HEK293 (cell line): ENCODE measurements around the gene MAP3K4.

Experiments used
- CTCF ChIA-PET: fragments of 350-600 bp; formaldehyde crosslinking; extraction: SDS; loops from one replicate; lab custom pipeline; 2021; ENCODE audit warnings: antibody characterized with exemption; lab: Yijun Ruan, JAX
- POLR2A ChIA-PET: fragments of 300-600 bp; formaldehyde crosslinking; extraction: SDS; loops from one replicate; lab custom pipeline; 2020; ENCODE audit warnings: antibody characterized with exemption, inconsistent platforms; lab: Yijun Ruan, JAX
- H3K27ac ChIP-seq: fragments of 200-500 bp; sonication (Bioruptor generic); 2 replicates; pipeline ENCODE4 v1.5.1; 2014; ENCODE audit warnings: low read depth, low read length, control low read depth, inconsistent platforms; ENCODE audit errors: extremely low read depth
- H3K36me3 ChIP-seq, 2 experiments: fragments of 200-500 bp in 1 of 2; sonication (Bioruptor generic) in 1 of 2; 1 replicate in 1 of 2; 2 replicates in 1 of 2; pipeline ENCODE4 v1.5.1; 2014 to 2017; ENCODE audit warnings: inconsistent platforms in 2 of 2, low read length in 2 of 2; ENCODE audit not compliant: control insufficient read depth in 2 of 2, insufficient read depth in 1 of 2
- H3K4me1 ChIP-seq: fragments of 200-500 bp; sonication (Bioruptor generic); 2 replicates; pipeline ENCODE4 v1.5.1; 2014; ENCODE audit warnings: mild to moderate bottlenecking, low read length, inconsistent platforms; ENCODE audit not compliant: control insufficient read depth, insufficient read depth
- H3K4me3 ChIP-seq: 2 replicates; pipeline ENCODE4 v1.5.1; 2011; ENCODE audit warnings: low read depth, mild to moderate bottlenecking, control low read depth, low read length, moderate library complexity
- H3K9me3 ChIP-seq: fragments of 200-500 bp; sonication (Bioruptor generic); 2 replicates; pipeline ENCODE4 v1.5.1; 2014; ENCODE audit warnings: low read depth, low read length, inconsistent platforms; ENCODE audit not compliant: control insufficient read depth, insufficient read depth
- BCL11A ChIP-seq: fragments of 450-650 bp; formaldehyde crosslinking; IDR thresholded peaks from 2 replicates; pipeline ENCODE4 v1.5.1; 2016; ENCODE audit warnings: low read depth, missing biosample characterization, missing genetic modification characterization
- GLI2 ChIP-seq: fragments of 450-650 bp; formaldehyde crosslinking; IDR thresholded peaks from 2 replicates; pipeline ENCODE4; 2017; ENCODE audit warnings: missing biosample characterization, missing genetic modification characterization, low read depth, borderline replicate concordance
- KLF10 ChIP-seq: fragments of 450-650 bp; IDR thresholded peaks from 2 replicates; pipeline ENCODE4 v1.5.1; 2018; ENCODE audit warnings: missing biosample characterization, mild to moderate bottlenecking, missing genetic modification characterization
- MEIS1 ChIP-seq: sonication (generic); formaldehyde crosslinking; IDR thresholded peaks from 2 replicates; pipeline ENCODE4 v1.8.1; 2022; ENCODE audit warnings: missing genetic modification reagents, mild to moderate bottlenecking, borderline replicate concordance
- OSR2 ChIP-seq: fragments of 450-650 bp; formaldehyde crosslinking; IDR thresholded peaks from 2 replicates; pipeline ENCODE4 v1.5.1; 2016; ENCODE audit warnings: missing biosample characterization, missing genetic modification characterization
- PRDM6 ChIP-seq: fragments of 450-650 bp; formaldehyde crosslinking; IDR thresholded peaks from 2 replicates; pipeline ENCODE4 v1.5.1; 2017; ENCODE audit warnings: missing biosample characterization, missing genetic modification characterization
- ZBTB1 ChIP-seq: fragments of 450-650 bp; formaldehyde crosslinking; IDR thresholded peaks from 2 replicates; pipeline ENCODE4 v1.5.1; 2016; ENCODE audit warnings: missing biosample characterization, missing genetic modification characterization
- ZNF10 ChIP-seq: fragments of 450-650 bp; formaldehyde crosslinking; IDR thresholded peaks from 2 replicates; pipeline ENCODE4 v1.5.1; 2017; ENCODE audit warnings: missing biosample characterization, missing genetic modification characterization
- ZNF175 ChIP-seq: fragments of 450-650 bp; formaldehyde crosslinking; IDR thresholded peaks from 2 replicates; pipeline ENCODE4 v1.5.1; 2016; ENCODE audit warnings: missing biosample characterization, missing genetic modification characterization
- ZNF37A ChIP-seq: fragments of 450-650 bp; IDR thresholded peaks from 2 replicates; pipeline ENCODE4 v1.5.1; 2018; ENCODE audit warnings: missing biosample characterization, missing genetic modification characterization
- ZNF48 ChIP-seq: fragments of 450-650 bp; formaldehyde crosslinking; IDR thresholded peaks from 2 replicates; pipeline ENCODE4 v1.5.1; 2016; ENCODE audit warnings: missing biosample characterization, missing genetic modification characterization
- ZNF488 ChIP-seq: fragments of 450-650 bp; formaldehyde crosslinking; IDR thresholded peaks from 2 replicates; pipeline ENCODE4 v1.5.1; 2016; ENCODE audit warnings: missing biosample characterization, missing genetic modification characterization
- ZNF530 ChIP-seq: fragments of 450-650 bp; formaldehyde crosslinking; IDR thresholded peaks from 2 replicates; pipeline ENCODE4 v1.5.1; 2016; ENCODE audit warnings: low read depth, missing biosample characterization, missing genetic modification characterization
- ZNF548 ChIP-seq: fragments of 450-650 bp; formaldehyde crosslinking; IDR thresholded peaks from 2 replicates; pipeline ENCODE4 v1.5.1; 2016; ENCODE audit warnings: missing biosample characterization, missing genetic modification characterization
- ZNF629 ChIP-seq: fragments of 450-650 bp; formaldehyde crosslinking; IDR thresholded peaks from 2 replicates; pipeline ENCODE4 v1.5.1; 2017; ENCODE audit warnings: missing biosample characterization, missing genetic modification characterization
- ZNF701 ChIP-seq: fragments of 450-650 bp; formaldehyde crosslinking; IDR thresholded peaks from 2 replicates; pipeline ENCODE4 v1.5.1; 2016; ENCODE audit warnings: missing biosample characterization, missing genetic modification characterization
- ZNF707 ChIP-seq: fragments of 450-650 bp; formaldehyde crosslinking; IDR thresholded peaks from 2 replicates; pipeline ENCODE4 v1.5.1; 2016; ENCODE audit warnings: missing biosample characterization, missing genetic modification characterization
- ZNF76 ChIP-seq: fragments of 450-650 bp; formaldehyde crosslinking; IDR thresholded peaks from 2 replicates; pipeline ENCODE4; 2016; ENCODE audit warnings: low read depth, missing biosample characterization, missing genetic modification characterization, borderline replicate concordance
- ZNF768 ChIP-seq: fragments of 450-650 bp; formaldehyde crosslinking; IDR thresholded peaks from 2 replicates; pipeline ENCODE4 v1.5.1; 2018; ENCODE audit warnings: missing biosample characterization, mild to moderate bottlenecking, missing genetic modification characterization
- TF ChIP-seq, protein P1 (sequence below): fragments of 450-650 bp; formaldehyde crosslinking; IDR thresholded peaks from 2 replicates; pipeline ENCODE4 v1.5.0; 2017; ENCODE audit warnings: missing biosample characterization, missing genetic modification characterization, borderline replicate concordance
- TF ChIP-seq, protein P2 (sequence below): fragments of 450-650 bp; formaldehyde crosslinking; IDR thresholded peaks from 2 replicates; pipeline ENCODE4 v1.5.1; 2016; ENCODE audit warnings: missing biosample characterization, missing genetic modification characterization, low read depth
- TF ChIP-seq, protein P3 (sequence below): fragments of 450-650 bp; formaldehyde crosslinking; IDR thresholded peaks from 2 replicates; pipeline ENCODE4 v1.5.1; 2016; ENCODE audit warnings: missing biosample characterization, missing genetic modification characterization
- TF ChIP-seq, protein P4 (sequence below): fragments of 450-650 bp; formaldehyde crosslinking; IDR thresholded peaks from 2 replicates; pipeline ENCODE4 v1.5.1; 2016; ENCODE audit warnings: missing biosample characterization, missing genetic modification characterization

MAP3K4 gene

GRCh38 chr6:161103475-161103874, 111.9 kb downstream of the MAP3K4 start:
- no peak overlapping the region for H3K4me3 ChIP-seq
- TF ChIP-seq ZNF48 (no peak), ZNF530 (no peak), ZBTB1 (tag by site-specific recombination) (no peak), KLF10 (tag by site-specific recombination) (no peak), ZNF768 (no peak), MEIS1 (CRISPR knock-in tag) (no peak), ZNF629 (no peak), ZNF76 (tag by site-specific recombination) (no peak), ZNF10 (tag by site-specific recombination) (no peak), ZNF37A (tag by site-specific recombination) (no peak), OSR2 (no peak)
- TF ChIP-seq, protein P1, sequence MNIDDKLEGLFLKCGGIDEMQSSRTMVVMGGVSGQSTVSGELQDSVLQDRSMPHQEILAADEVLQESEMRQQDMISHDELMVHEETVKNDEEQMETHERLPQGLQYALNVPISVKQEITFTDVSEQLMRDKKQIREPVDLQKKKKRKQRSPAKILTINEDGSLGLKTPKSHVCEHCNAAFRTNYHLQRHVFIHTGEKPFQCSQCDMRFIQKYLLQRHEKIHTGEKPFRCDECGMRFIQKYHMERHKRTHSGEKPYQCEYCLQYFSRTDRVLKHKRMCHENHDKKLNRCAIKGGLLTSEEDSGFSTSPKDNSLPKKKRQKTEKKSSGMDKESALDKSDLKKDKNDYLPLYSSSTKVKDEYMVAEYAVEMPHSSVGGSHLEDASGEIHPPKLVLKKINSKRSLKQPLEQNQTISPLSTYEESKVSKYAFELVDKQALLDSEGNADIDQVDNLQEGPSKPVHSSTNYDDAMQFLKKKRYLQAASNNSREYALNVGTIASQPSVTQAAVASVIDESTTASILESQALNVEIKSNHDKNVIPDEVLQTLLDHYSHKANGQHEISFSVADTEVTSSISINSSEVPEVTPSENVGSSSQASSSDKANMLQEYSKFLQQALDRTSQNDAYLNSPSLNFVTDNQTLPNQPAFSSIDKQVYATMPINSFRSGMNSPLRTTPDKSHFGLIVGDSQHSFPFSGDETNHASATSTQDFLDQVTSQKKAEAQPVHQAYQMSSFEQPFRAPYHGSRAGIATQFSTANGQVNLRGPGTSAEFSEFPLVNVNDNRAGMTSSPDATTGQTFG, result no peak
- TF ChIP-seq, protein P2, sequence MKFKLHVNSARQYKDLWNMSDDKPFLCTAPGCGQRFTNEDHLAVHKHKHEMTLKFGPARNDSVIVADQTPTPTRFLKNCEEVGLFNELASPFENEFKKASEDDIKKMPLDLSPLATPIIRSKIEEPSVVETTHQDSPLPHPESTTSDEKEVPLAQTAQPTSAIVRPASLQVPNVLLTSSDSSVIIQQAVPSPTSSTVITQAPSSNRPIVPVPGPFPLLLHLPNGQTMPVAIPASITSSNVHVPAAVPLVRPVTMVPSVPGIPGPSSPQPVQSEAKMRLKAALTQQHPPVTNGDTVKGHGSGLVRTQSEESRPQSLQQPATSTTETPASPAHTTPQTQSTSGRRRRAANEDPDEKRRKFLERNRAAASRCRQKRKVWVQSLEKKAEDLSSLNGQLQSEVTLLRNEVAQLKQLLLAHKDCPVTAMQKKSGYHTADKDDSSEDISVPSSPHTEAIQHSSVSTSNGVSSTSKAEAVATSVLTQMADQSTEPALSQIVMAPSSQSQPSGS, result no peak
- TF ChIP-seq, protein P3, sequence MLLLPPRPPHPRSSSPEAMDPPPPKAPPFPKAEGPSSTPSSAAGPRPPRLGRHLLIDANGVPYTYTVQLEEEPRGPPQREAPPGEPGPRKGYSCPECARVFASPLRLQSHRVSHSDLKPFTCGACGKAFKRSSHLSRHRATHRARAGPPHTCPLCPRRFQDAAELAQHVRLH, result no peak
- TF ChIP-seq, all 188 proteins: peak for 0
- ChIA-PET POLR2A (no interaction called here), CTCF (interaction anchor here (0.8 to 3.7 kb wide), 3 partner anchors 173 to 1207 kb away, joined by 5 to 31 read pairs (median 10); no protein-coding TSS in a partner anchor)
- H3K36me3 ChIP-seq, result peaks cover 21 to 70% of the 10 kb centered on the region in 2 experiments
- no peaks in the 10 kb centered on the region for H3K9me3 ChIP-seq
- no peak overlapping the region for H3K27ac ChIP-seq
- H3K4me1 ChIP-seq, result no peaks in the 10 kb centered on the region

- Histone ChIP-seq H3K27ac (no peak overlapping the region), H3K9me3 (no peaks in the 10 kb centered on the region), H3K4me3 (no peak overlapping the region), H3K4me1 (no peaks in the 10 kb centered on the region), H3K36me3 (peaks cover 21 to 73% of the 10 kb centered on the region in 2 experiments)
- CTCF ChIA-PET, result interaction anchor here (0.8 kb wide), 1 partner anchor 269 kb away, joined by 3 read pairs; no protein-coding TSS in a partner anchor
- TF ChIP-seq PRDM6 (tag by site-specific recombination) (peak; percentile 35; the same call in 1 of the 2 replicates), ZNF548 (tag by site-specific recombination) (no peak)
- POLR2A ChIA-PET, result interaction anchor here (0.8 kb wide), 1 partner anchor 56 kb away, joined by 3 read pairs; no protein-coding TSS in a partner anchor
Measured at GRCh38 chr6:161104966-161105365, 113.4 kb downstream of the MAP3K4 start.

DNA sequence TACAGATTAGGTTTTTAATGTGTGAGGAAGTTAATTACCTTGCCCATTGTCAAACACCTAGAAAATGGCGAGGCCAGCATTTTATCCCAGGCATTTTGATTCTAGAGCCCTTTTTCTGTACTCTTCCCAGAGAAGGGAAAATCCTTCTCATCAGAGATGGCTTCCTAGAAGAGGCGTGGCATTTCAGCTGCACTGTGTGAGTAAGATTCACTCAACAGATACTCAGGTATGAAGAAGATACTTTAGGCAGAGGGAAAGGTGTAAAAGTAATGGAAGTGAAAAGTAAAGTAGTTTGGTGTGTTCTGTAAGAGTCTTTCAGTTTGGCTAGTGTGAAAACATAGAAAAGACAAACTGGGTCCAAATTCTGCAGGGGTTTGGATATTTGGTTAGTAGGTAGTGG, 113.8 kb downstream of the MAP3K4 start:
- Histone ChIP-seq H3K4me1 (no peaks in the 10 kb centered on the region), H3K9me3 (no peaks in the 10 kb centered on the region), H3K27ac (no peak overlapping the region), H3K36me3 (peaks cover 21 to 73% of the 10 kb centered on the region in 2 experiments), H3K4me3 (no peak overlapping the region)
- CTCF ChIA-PET, result interaction anchor here (0.5 to 0.7 kb wide), 2 partner anchors 176 to 196 kb away, joined by 4 to 5 read pairs; no protein-coding TSS in a partner anchor
- POLR2A ChIA-PET, result interaction anchor here (0.8 kb wide), 1 partner anchor 56 kb away, joined by 3 read pairs; no protein-coding TSS in a partner anchor
- TF ChIP-seq ZNF175 (tag by site-specific recombination) (no peak), BCL11A (tag by site-specific recombination) (no peak), ZNF488 (tag by site-specific recombination) (no peak), GLI2 (tag by site-specific recombination) (no peak), ZNF701 (tag by site-specific recombination) (no peak), ZNF707 (tag by site-specific recombination) (no peak)
- TF ChIP-seq, protein P4, sequence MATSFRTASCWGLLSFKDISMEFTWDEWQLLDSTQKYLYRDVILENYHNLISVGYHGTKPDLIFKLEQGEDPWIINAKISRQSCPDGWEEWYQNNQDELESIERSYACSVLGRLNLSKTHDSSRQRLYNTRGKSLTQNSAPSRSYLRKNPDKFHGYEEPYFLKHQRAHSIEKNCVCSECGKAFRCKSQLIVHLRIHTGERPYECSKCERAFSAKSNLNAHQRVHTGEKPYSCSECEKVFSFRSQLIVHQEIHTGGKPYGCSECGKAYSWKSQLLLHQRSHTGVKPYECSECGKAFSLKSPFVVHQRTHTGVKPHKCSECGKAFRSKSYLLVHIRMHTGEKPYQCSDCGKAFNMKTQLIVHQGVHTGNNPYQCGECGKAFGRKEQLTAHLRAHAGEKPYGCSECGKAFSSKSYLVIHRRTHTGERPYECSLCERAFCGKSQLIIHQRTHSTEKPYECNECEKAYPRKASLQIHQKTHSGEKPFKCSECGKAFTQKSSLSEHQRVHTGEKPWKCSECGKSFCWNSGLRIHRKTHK (tag by site-specific recombination), result no peak
